HT1080 (cell line): ENCODE data around the gene ITPA. TPM values are rescaled to one million over a fixed set of nuclear protein-coding genes. Genes with fewer than 3 reads are reported as not detected.
"Not testable (repeated sequence)": the region's sequence is repeated elsewhere in the genome, so short reads cannot be mapped to it uniquely, and the experiment has no call there.

Source experiments
- DNase-seq: peaks from one replicate; pipeline ENCODE4 v3.0.0-alpha.2; 2015; ENCODE audit warnings: low read depth
- total RNA-seq: library from RNA; depleted of rRNA; stranded (reverse); fragments of >200 nt; shearing (Covaris generic); gene quantifications from 2 replicates; pipeline ENCODE4 v1.2.3, GENCODE V29; 2014

Gene ITPA
- total RNA-seq, 1 experiment from 2014 or later: 120 TPM

DNA sequence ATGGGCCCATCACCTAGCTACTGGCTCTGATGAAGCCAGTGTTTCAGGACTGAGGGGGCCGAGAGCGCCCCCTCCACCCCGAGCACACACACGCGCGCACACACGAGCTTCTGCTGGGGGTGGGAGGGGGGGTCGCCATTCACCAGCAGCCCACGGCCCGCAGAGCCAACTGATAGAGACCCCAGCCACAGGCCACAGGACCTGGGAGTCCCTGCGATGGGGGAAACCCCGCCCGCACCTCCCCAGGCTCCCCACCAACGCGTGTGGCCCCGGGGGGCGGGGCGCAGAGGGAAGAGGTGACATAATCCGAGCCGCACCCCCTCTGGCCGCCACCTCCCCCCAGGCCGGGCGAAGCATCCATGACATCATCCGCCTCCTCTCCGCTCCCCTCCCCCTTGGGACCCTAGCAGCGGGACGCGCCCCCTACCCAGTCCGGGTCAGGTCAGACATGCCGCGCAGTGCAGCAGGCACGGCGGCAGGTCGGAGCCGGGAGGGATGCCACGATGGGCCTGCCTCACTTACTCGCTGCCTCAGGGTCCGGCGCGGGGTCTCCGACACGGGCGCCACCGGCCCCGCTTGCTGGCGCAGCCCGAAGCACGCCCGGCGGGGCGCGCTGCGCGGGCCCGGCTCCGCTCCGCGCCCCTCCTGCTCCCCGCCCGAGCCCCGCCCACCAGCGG is 36.2 kb upstream of the ITPA start, which contains the start of gene LZTS3:
Gene LZTS3, minus strand, starts transcription at position 617 of the 677 bp plus-strand sequence. CDS start 6,386 bp downstream, outside the sequence.
- peak; percentile 54 for DNase-seq

DNA sequence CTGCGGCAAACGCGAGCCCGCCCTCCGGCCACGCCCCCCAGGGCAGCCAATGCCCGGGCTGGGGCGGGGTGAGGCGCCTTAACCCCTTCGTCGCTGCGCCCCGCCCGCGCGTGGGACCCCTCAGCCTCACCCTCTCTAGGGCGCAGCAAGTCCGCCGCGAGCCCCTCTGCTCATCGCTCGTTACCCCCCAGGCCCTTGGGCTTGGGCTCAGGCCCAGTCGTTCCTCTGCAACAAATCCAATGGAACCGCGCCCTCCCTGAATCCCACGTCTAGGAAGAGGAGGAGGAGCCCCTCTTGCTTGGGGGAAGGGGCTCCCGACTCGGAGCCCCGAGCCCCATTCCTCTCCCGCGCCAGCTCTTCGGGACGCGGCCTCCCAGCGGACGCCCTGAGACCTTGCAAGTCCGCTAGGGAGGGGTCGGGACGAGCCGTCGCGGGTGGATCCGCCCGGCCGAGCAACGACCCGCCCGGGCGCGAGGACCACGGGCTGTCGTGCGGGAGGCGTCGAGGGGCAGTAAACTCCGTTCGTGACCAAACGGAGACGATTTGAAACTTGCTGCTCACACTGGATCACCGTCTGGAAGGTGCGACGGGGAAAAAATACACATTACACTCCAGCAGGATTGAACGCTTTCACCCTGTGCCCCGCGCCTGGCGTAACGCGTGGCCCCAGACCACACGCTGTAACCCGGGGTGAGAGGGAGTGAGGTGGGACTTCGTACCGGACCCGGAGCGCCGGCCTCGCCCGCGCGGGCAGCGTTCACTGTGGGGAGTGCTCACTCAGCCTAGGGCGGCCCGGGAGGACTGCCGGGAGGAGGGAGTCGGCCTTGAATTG is 35.5 kb upstream of the ITPA start:
- peak; percentile 60 for DNase-seq

DNA sequence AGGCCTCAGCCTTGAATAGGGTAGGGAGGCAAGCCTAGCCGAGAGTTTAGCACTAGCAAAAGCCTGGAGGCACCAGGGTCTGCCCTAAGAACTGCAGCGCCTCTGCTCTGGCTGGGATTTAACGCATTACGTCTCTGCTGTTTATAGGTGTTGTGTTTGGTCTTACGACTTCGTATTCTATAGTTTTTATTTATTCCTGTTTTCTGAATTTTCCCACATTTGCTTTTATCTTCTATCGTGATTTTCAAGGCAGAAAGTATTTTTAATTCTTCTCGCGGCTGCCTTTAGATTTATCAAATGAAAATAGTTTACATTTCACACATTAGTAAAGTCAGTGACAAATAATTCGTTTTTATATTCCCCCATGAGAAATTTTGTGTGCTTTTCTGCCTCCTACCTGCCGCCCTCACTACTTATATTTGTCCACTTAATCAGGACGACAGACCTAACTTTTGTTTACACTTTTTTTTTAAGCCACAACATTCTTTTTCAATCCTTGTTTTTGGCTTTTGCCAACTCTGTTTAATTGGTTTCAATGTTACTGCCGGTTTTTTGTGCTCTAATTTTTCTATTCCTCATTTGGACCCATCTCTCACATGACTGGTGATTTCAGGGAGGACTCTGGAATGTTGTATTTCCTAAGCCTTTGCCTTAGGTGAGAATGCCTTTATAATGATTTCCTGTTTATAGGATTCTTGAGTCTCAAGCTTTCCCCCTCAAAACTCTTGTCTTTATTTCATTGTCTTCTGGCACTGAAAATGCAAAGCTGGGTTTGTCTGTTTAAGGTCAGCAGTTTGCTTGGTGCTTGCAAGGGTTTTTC is 34.6 kb upstream of the ITPA start:
- DNase-seq: no peak

DNA sequence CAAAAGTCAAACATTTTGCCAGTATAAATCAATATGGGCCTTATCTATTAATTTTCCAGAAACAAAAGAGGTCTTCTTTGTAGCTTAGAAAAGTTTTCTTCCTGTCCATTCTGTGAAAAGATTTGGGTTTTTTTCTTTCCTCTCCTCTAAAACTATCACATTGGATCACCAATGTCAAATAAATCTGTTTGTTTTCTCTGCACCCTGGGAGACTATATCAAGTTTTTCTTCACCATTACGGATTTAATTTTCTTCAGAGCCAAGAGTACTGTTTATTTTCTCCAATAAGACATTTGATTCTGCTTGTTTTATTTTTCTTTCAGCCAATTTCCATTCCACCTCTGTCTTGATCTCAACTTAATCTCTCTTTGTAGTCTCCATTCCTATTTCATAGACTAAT is 34.0 kb upstream of the ITPA start:
- DNase-seq: no peak

DNA sequence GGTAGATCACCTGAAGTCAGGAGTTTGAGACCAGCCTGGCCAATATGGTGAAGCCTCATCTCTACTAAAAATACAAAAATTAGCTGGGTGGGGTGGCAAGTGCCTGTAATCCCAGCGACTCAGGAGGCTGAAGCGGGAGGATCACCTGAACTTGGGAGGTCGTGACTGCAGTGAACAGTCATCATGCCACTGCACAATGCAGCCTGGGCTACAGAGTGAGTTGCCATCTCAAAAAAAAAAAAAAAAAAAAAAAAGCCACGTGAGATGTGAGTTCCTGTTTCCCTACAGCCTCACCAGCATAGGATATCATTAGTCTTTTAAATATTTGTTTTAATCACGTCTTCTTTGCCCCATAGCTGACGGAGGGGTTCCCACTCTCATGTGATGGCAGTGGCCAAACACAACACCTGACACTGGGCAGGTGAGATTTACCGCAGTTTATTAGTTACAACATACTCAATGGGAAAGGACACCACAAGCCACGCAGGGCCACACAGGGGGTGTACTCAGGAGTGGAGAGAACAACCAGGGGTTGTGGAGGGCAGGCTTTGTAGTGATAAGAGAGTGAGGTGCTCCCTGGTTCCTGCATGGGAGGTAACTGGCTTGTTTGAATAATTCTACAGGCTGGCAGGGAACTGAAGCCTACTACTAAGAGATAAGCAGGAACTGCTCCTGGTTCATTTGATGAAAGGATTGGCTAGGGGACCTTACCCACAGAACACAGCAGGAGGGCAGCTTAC is 31.4 kb upstream of the ITPA start:
- no peak for DNase-seq

DNA sequence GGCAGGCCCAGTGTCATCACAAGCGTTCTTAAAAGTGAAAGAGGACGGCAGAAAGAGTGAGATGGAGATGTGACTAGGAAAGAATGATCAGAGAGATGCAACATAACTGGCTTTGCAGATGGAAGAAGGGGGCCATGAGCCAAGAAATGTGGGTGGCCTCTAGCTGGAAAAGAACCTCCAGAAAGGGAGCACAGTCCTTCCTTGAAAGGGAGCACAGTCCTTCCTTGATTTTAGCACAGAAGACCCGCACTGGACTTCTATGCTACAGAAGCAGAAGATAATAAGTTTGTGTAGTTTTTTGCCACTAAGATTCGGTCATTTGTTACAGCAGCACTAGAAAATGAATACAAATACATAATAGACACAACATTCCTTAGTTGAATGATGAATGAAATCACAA is 29.0 kb upstream of the ITPA start:
- DNase-seq: no peak

DNA sequence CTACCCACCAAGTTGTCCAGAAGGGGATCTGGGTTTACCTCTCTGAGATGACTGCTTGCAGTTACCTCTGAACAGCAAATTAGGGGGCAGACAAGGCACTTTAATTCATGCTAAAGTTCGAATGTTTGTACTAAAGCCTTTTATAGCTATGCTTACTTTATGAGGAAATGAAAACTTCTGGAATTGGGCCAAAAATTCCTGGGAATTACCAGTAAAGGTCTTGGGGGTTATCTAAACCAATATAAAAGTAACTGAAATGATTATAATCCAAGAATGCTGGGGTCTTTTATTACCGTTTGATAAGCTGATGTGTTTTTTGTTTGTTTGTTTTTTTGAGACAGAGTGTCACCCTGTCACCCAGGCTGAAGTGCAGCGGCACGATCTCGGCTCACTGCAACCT is 28.0 kb upstream of the ITPA start:
- no peak for DNase-seq

DNA sequence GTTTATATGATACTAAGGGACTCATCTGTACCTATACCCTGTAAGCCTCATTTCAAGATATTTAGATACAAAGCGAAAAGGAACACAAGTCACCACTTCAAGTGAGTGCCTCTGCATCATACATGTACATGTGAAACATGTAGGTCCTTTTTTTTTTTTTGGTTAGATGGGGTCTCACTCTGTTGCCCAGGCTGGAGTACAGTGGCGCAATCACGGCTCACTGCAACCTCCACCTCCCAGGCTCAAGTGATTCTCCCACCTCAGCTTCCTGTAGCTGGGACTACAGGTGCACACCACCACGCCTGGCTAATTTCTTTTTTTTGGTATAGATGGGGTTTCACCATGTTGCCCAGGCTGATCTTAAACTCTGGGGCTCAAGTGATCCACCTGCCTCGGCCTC is 26.9 kb upstream of the ITPA start:
- not testable (repeated sequence) for DNase-seq

DNA sequence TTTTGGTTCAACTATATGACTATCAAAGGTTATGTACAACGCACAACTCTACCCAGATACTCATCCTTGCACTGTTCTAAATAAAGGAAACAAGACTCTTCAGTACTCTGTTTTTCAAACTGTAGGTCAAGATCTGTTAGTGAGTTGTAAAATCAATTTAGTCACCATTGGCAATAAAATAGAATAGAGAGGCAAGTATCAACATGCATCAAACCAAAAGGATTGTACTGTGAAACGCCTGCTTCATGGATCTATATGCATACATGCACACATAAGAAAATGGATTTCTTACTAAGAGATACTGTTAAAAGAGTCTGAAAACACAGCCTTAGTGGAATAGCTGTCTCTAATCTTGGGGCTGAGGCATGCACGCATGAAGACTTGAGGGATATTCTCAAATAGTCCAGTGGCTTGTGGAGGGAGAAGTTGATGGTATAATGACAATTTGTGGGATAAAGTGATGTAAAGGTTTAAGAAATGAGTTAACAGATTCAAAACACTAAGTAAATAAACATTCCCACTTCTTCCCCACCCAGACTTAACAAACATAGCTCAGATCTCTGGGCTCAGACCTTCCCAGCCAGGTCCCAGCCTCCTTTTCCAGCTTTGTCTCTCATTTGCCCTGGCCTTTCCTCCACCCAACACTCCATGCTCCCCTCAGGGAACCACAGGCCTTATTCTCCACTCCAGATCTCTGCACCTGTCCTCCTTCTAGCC is 25.2 kb upstream of the ITPA start:
- DNase-seq: no peak

DNA sequence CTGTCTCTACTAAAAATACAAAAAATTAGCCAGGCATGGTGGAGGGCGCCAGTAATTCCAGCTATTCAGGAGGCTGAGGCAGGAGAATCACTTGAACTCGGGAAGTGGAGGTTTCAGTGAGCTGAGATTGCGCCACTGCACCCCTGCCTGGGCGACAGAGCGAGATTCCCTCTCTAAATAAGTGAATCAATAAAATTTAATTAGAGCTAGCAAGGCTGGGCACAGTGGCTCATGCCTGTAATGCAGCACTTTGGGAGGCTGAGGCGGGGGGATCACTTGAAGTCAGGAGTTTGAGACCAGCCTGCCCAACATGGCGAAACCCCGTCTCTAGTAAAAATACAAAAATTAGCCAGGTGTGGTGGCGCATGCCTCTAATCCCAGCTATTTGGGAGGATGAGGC is 21.4 kb upstream of the ITPA start:
- DNase-seq: not testable (repeated sequence)

DNA sequence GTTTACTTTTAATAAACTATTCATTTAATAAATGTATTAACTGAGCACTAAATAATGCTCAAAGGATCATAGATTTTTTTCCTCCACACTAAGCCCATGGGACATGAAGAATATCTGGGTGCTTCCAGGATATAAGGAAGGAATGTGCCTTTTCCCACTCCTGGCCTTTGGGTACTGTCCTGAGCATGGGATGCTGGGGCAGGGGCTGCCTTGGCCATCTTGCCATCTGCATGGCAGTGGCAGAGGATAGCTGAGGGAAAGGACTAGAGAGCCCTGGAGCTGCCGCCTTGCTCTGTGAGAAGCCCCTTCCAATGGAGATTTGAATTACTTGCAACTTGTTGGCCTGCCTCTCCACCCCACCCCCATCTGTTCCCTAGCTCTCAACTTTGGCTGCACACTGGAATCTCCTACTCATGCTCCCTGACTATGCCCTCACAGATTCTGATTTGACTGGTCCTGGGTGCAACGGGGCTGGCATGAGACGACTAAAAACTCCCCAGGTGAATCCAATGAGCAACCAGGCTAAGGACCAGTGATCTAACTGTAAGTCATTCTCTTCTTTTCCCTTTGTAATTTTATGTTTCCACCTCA is 20.4 kb upstream of the ITPA start:
- DNase-seq: no peak

DNA sequence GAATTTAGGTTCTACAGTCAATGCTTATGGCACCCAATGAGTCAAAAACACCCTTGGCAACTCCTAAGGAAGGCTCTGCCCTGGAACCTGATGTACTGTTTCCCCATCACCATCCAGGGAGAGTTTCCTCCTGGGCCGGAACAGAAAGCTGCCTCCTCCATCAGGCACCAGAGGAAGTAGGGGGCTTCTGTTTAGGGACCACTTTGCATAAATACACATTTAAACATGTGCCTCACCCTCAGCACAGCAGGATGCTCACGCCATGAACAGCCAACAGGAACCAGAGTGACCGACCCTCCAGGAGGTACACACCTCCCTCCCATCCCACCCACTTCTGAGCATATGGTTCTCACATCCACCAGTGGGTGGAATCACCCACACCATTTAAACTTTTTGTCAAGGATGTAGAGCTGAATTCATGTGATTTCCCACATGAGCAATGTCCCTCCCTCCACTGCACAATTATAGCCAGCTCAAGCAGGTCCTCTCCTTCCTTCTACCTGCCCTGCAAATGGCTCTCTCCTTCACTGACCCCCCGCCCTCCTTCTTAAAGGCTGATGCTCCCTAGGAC is 19.7 kb upstream of the ITPA start:
- DNase-seq: no peak

DNA sequence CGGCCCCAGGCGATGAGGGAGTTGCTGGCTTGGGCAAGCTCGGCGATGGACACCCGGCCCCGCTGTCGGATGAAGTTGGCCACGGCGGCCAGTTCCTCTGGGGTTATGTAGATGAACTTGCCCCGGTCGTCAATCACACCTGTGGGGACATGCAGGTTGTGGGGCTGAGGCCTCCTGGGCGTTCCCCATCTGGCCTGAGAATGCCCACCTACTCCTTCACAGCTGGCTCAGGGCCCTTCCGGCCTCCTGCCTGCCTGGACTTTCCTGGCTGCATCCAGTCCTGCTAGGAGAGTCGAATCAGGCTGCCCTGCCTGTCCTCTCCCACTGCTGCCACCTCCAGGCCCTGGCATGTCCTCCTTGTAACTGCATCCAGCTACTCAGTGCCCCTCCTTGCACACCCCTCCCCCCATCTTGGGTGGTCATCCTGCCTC is 18.6 kb upstream of the ITPA start:
- no peak for DNase-seq

DNA sequence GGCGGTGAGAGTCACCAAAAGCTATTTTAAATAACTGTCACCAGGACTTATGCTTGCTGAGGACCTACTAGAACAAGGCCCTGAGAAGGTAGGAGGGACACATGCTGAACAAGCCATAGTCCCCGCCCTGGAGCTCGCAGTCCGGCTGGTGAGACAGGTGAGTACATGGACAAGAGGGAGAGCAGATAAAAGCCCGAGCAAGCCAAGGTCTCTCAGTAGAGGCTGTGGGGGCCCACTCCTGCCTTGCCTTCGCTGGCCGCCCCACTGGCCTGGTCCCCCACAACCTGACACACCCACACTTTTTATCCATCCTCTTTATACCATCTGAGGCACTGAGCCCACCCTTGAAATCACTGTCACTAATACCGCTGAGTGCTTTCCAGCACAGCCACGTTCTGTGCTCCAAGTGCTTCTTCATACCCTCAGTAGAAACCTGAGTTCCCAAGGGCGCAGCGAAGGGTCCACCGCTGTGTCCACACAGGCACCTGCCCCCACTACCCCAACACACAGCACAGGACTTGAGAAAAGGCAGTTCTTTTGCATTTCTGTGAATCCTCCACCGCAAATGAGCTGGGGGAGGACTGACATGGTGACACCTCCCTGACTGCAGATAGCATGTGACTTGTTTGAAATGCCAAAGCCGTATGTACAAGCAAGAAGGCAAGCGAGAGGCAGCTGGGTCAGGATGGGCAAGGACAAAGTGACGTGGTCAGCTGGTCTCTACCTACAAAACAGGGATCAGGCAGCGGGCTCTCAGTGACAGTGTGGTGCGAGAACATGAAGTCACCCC is 16.9 kb upstream of the ITPA start:
- DNase-seq: no peak

DNA sequence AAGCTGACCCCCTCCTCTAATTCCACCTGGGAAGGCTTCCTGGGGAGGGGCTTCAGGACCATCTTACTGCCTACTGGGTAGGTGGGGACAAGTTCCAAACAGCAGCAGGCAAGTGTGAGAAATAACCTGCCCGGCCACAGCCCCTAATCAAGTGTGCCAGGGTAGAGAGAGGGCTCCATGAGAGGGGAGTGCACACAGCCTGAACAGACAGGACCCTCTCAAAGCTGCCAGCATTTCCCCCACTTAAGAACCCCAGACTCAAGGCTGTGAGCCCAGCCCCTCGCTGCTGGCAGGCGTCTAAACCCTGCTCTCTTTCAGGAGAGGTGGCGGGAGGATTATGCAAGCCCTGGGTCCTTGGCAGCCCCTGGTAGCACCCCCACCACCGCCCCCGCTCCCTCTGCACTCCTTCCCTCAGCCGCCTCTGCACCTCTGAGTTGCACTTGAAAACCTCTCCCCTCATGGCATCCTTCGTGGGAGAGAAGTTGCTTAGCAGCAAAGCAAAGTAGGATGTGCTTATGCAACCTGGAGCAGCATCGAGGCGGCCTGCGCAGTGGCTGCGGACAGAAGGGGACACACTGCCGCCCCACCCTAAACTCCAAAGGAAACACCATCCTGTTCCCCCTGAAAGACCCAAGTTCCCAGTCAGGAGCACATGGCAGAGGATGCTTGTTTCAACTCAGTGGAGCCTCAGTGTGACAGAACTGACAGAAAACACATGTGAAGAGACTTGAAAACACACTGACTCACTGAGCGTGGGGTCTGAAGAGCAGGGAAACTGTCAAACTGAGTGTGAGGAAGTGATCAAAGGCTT is 15.3 kb upstream of the ITPA start:
- DNase-seq: no peak

DNA sequence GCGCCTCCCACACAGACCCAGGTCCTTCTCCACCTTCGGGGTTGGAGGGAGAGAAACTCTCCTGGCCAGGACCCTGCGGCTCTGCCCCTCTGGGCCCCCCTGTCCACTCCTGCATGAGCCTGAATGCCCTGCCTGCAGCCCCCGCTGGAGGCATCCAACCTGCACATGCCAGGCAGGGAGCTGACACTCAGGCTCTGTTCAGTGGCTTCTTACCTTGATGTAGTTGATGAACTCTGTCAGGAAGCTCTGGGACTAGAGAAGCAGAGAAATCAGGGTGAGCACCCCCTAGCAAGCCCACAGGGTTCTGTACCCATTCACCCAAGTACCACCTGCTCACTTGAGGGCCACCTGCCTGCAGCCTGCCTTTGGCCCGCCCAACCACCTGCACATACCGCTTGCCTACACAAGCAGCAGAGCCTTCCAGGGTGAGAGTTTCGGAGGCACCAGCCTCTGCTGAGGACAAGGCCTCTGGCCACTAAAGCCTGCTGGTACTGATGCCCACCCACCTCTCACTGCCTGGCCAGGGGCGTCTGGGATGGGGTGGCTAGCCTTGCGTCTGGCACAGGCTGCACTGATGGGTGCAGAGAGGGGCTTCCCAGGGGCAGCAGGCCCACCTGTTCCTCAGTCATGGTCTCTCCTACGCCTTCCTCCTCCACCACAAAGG is 14.5 kb upstream of the ITPA start:
- no peak for DNase-seq

DNA sequence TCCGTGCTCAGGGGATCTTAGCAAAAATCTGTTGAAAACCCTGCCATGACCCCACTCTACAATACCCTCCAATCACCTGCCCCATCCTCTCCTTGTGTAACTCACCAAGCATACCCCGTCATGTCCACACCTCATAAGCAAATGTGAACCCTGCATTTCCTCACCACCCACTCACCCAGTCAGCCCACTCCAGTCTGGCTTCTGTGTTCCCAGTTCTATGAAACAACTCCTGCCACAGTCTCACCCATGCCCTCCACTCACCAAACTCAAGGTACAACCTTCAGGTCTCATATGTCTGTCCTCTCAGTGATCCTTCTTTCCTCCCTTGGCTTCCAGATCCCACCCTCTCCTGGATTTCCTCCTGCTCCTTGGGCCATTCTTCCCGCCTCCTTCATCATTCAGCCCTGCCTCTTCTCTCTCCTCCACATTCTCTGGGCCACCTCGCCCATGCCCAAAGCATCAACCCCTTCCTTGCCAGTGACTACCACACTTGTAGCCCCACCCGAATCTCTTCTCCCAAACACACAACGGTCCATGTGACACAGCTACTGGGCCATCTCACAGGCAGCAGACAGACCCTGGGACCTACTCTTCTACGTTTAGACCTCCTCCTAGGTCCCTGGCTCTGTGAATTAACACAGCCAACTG is 13.6 kb upstream of the ITPA start:
- no peak for DNase-seq
